Activated CD4-positive, alpha-beta memory T cell treated with anti-CD3 and anti-CD28 coated beads, Interleukin-2, amount 10 ng/mL, durations not matched to agents 7 days and 5 days (primary cell): Measurements from ENCODE around the gene ADAMTS3. TPM values are rescaled to one million over a fixed set of nuclear protein-coding genes. Genes with fewer than 3 reads are reported as not detected.

Source experiments
- CTCF ChIA-PET: fragments of 350-600 bp; sonication (Branson Sonifier 250); formaldehyde crosslinking; loops from one replicate; lab custom pipeline; 2021; ENCODE audit warnings: antibody characterized with exemption, inconsistent platforms; lab: Charles Lee
- POLR2A ChIA-PET: fragments of 350-600 bp; sonication (Branson Sonifier 250); formaldehyde crosslinking; loops from one replicate; lab custom pipeline; 2021; ENCODE audit warnings: antibody characterized with exemption; lab: Charles Lee
- DNase-seq: peaks from one replicate; pipeline ENCODE4 v3.0.0-alpha.2; 2020
- H3K27ac Mint-ChIP-seq: one replicate; pipeline ENCODE4 v1.8.0; 2021; ENCODE audit warnings: mild to moderate bottlenecking, mixed read lengths
- H3K27me3 Mint-ChIP-seq: one replicate; pipeline ENCODE4 v1.8.0; 2021; ENCODE audit warnings: mixed read lengths
- H3K36me3 Mint-ChIP-seq: one replicate; pipeline ENCODE4 v1.8.0; 2021; ENCODE audit warnings: low read depth, mixed read lengths
- H3K4me1 Mint-ChIP-seq: one replicate; pipeline ENCODE4 v1.8.0; 2021; ENCODE audit warnings: mixed read lengths
- H3K4me3 Mint-ChIP-seq: one replicate; pipeline ENCODE4 v1.8.0; 2021; ENCODE audit warnings: mild to moderate bottlenecking, mixed read lengths
- H3K9me3 Mint-ChIP-seq: one replicate; pipeline ENCODE4 v1.8.0; 2021; ENCODE audit warnings: mixed read lengths
- total RNA-seq, 2 experiments: library from RNA; stranded (reverse); gene quantifications; one replicate each; pipeline ENCODE4 v1.2.3, GENCODE V29; 2021

The ADAMTS3 gene
- total RNA-seq, 2 experiments from 2014 or later, result not detected

GRCh38 chr4:72408568-72408967 is 160.5 kb downstream of the ADAMTS3 start:
- H3K27me3 Mint-ChIP-seq, result no peaks in the 10 kb centered on the region
- POLR2A ChIA-PET, result no interaction called here

GRCh38 chr4:72405417-72405816 is 163.6 kb downstream of the ADAMTS3 start:
- no peaks in the 10 kb centered on the region for H3K36me3 Mint-ChIP-seq
- DNase-seq, result no peak
- H3K27ac Mint-ChIP-seq, result no peak overlapping the region
- no peaks in the 10 kb centered on the region for H3K27me3 Mint-ChIP-seq
- no peak overlapping the region for H3K4me3 Mint-ChIP-seq
- POLR2A ChIA-PET, result no interaction called here
- H3K4me1 Mint-ChIP-seq, result no peaks in the 10 kb centered on the region
- CTCF ChIA-PET, result no interaction called here
- no peaks in the 10 kb centered on the region for H3K9me3 Mint-ChIP-seq

More at GRCh38 chr4:72408568-72408967, 160.5 kb downstream of the ADAMTS3 start:
- Mint-ChIP-seq H3K36me3 (no peaks in the 10 kb centered on the region), H3K9me3 (no peaks in the 10 kb centered on the region), H3K4me1 (no peaks in the 10 kb centered on the region), H3K27ac (no peak overlapping the region), H3K4me3 (no peak overlapping the region)
- CTCF ChIA-PET, result no interaction called here
- no peak for DNase-seq

- Mint-ChIP-seq H3K9me3 (peaks cover 2% of the 10 kb centered on the region), H3K27ac (no peak overlapping the region), H3K27me3 (no peaks in the 10 kb centered on the region), H3K4me1 (no peaks in the 10 kb centered on the region), H3K4me3 (no peak overlapping the region), H3K36me3 (no peaks in the 10 kb centered on the region)
- DNase-seq, result no peak
- ChIA-PET CTCF (no interaction called here), POLR2A (no interaction called here)
Observed at GRCh38 chr4:72397314-72397713, 171.7 kb downstream of the ADAMTS3 start.

- no peak overlapping the region for H3K27ac Mint-ChIP-seq
- H3K27me3 Mint-ChIP-seq, result no peaks in the 10 kb centered on the region
- no peaks in the 10 kb centered on the region for H3K4me1 Mint-ChIP-seq
- no peaks in the 10 kb centered on the region for H3K36me3 Mint-ChIP-seq
- ChIA-PET POLR2A (no interaction called here), CTCF (no interaction called here)
- DNase-seq, result no peak
- peaks cover 2% of the 10 kb centered on the region for H3K9me3 Mint-ChIP-seq
- no peak overlapping the region for H3K4me3 Mint-ChIP-seq
Observed at GRCh38 chr4:72394012-72394663, 174.9 kb downstream of the ADAMTS3 start.

GRCh38 chr4:72391281-72391680 is 177.7 kb downstream of the ADAMTS3 start:
- no peak overlapping the region for H3K27ac Mint-ChIP-seq
- H3K9me3 Mint-ChIP-seq, result no peaks in the 10 kb centered on the region
- no peak overlapping the region for H3K4me3 Mint-ChIP-seq
- no peaks in the 10 kb centered on the region for H3K4me1 Mint-ChIP-seq
- H3K36me3 Mint-ChIP-seq, result no peaks in the 10 kb centered on the region
- CTCF ChIA-PET, result no interaction called here
- POLR2A ChIA-PET, result no interaction called here
- DNase-seq, result no peak
- no peaks in the 10 kb centered on the region for H3K27me3 Mint-ChIP-seq

- CTCF ChIA-PET, result no interaction called here
- POLR2A ChIA-PET, result no interaction called here
- no peaks in the 10 kb centered on the region for H3K36me3 Mint-ChIP-seq
- no peaks in the 10 kb centered on the region for H3K27me3 Mint-ChIP-seq
- no peak overlapping the region for H3K4me3 Mint-ChIP-seq
- DNase-seq, result no peak
- H3K4me1 Mint-ChIP-seq, result no peaks in the 10 kb centered on the region
- no peak overlapping the region for H3K27ac Mint-ChIP-seq
- H3K9me3 Mint-ChIP-seq, result no peaks in the 10 kb centered on the region
Observed at GRCh38 chr4:72390409-72390808, 178.6 kb downstream of the ADAMTS3 start.

GRCh38 chr4:72388521-72388920 is 180.5 kb downstream of the ADAMTS3 start:
- Mint-ChIP-seq H3K36me3 (no peaks in the 10 kb centered on the region), H3K4me1 (no peaks in the 10 kb centered on the region), H3K9me3 (no peaks in the 10 kb centered on the region), H3K4me3 (no peak overlapping the region), H3K27me3 (no peaks in the 10 kb centered on the region), H3K27ac (no peak overlapping the region)
- no peak for DNase-seq
- POLR2A ChIA-PET, result no interaction called here
- CTCF ChIA-PET, result no interaction called here

GRCh38 chr4:72387959-72388358 is 181.1 kb downstream of the ADAMTS3 start:
- DNase-seq, result no peak
- Mint-ChIP-seq H3K9me3 (no peaks in the 10 kb centered on the region), H3K4me3 (no peak overlapping the region), H3K4me1 (no peaks in the 10 kb centered on the region), H3K27ac (no peak overlapping the region), H3K36me3 (no peaks in the 10 kb centered on the region), H3K27me3 (no peaks in the 10 kb centered on the region)
- CTCF ChIA-PET, result no interaction called here
- POLR2A ChIA-PET, result no interaction called here

GRCh38 chr4:72383439-72383838 is 185.6 kb downstream of the ADAMTS3 start:
- no peaks in the 10 kb centered on the region for H3K9me3 Mint-ChIP-seq
- no peaks in the 10 kb centered on the region for H3K27me3 Mint-ChIP-seq
- ChIA-PET POLR2A (no interaction called here), CTCF (no interaction called here)
- no peak overlapping the region for H3K4me3 Mint-ChIP-seq
- DNase-seq, result no peak
- H3K27ac Mint-ChIP-seq, result no peak overlapping the region
- H3K4me1 Mint-ChIP-seq, result no peaks in the 10 kb centered on the region
- H3K36me3 Mint-ChIP-seq, result no peaks in the 10 kb centered on the region

- CTCF ChIA-PET, result no interaction called here
- Mint-ChIP-seq H3K27me3 (no peaks in the 10 kb centered on the region), H3K27ac (no peak overlapping the region), H3K4me1 (no peaks in the 10 kb centered on the region), H3K9me3 (no peaks in the 10 kb centered on the region), H3K4me3 (no peak overlapping the region), H3K36me3 (no peaks in the 10 kb centered on the region)
- POLR2A ChIA-PET, result no interaction called here
- DNase-seq, result no peak
Observed at GRCh38 chr4:72378901-72379300, 190.1 kb downstream of the ADAMTS3 start.

GRCh38 chr4:72377491-72378194 is 191.4 kb downstream of the ADAMTS3 start:
- Mint-ChIP-seq H3K36me3 (no peaks in the 10 kb centered on the region), H3K27me3 (no peaks in the 10 kb centered on the region), H3K27ac (no peak overlapping the region), H3K4me1 (no peaks in the 10 kb centered on the region), H3K9me3 (no peaks in the 10 kb centered on the region), H3K4me3 (no peak overlapping the region)
- CTCF ChIA-PET, result no interaction called here
- POLR2A ChIA-PET, result no interaction called here
- no peak for DNase-seq

GRCh38 chr4:72376901-72377300 is 192.1 kb downstream of the ADAMTS3 start:
- POLR2A ChIA-PET, result no interaction called here
- H3K27ac Mint-ChIP-seq, result no peak overlapping the region
- CTCF ChIA-PET, result no interaction called here
- no peaks in the 10 kb centered on the region for H3K9me3 Mint-ChIP-seq
- H3K4me1 Mint-ChIP-seq, result no peaks in the 10 kb centered on the region
- DNase-seq, result no peak
- H3K27me3 Mint-ChIP-seq, result no peaks in the 10 kb centered on the region
- no peaks in the 10 kb centered on the region for H3K36me3 Mint-ChIP-seq
- H3K4me3 Mint-ChIP-seq, result no peak overlapping the region

- ChIA-PET POLR2A (no interaction called here), CTCF (no interaction called here)
- no peaks in the 10 kb centered on the region for H3K27me3 Mint-ChIP-seq
- no peaks in the 10 kb centered on the region for H3K36me3 Mint-ChIP-seq
- H3K4me1 Mint-ChIP-seq, result no peaks in the 10 kb centered on the region
- no peaks in the 10 kb centered on the region for H3K9me3 Mint-ChIP-seq
- H3K4me3 Mint-ChIP-seq, result no peak overlapping the region
- DNase-seq, result no peak
- H3K27ac Mint-ChIP-seq, result no peak overlapping the region
Observed at GRCh38 chr4:72375073-72375736, 193.8 kb downstream of the ADAMTS3 start.
